Fibroblast of skin of left quadriceps (primary cell): ENCODE results near the gene NKX1-2.

Source experiments
- DNase-seq, 2 experiments: peaks; one replicate each; pipeline ENCODE4 v3.0.0-alpha.2; 2013; ENCODE audit warnings: low read depth in 2 of 2

NKX1-2 gene

GRCh38 chr10:124450012-124450782, at the start of gene NKX1-2:
NKX1-2 (minus strand) TSS chr10:124450035; CDS start chr10:124449943, 92 bp downstream.
- no peak for DNase-seq

DNA sequence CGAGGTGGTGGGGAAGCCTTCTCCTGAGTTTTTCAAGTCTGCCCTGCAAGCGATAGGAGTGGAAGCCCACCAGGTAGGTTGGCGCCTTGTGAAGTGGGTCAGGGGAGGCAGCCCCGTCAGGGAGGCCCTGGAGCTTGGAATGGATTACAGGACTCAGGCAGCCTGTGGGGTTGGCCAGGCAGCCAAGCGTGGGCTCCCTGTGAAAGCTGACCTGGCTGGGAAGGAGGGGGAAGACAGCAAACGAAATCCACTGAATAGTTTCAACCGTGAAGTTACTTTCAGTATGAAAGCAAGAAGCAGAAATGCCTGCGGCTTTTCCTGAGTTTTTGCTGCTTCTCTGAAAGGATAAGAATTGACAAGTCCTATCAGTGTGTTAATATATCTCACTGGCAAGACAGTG, 48.2 kb upstream of the NKX1-2 start:
- DNase-seq = no peak

DNA sequence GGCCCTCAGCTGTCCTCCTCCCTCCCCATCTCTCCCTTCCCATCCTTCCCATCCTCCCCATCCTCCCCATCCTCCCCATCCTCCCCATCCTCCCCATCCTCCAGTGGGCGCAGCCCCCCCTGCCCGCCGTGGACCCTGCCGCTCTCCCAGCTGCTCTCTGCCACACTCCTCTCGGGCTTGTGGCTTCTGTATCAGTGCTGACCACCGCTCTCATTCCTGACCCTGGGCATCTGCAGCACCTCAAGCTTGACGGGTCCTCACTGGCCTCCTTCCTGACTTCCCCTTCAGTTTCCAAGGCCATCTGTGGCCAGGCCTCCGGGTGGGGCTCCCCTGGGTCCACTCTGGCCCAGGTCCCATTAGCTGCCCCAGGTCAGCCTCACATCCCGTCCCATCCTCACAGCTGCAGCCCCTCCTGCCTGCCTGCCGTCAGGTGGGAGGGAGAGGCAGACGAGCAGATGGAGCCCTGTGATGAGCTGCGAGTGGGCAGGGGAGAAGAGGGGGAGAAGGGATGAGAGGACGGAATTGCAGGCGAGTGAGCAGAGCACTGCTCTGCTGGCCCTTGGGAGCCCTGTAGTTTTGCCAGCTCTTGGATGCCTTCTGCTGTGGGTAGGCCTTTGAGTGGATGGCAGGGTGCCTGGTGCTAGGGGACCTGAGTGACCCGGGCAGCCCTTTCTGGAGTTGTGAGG, 47.5 kb upstream of the NKX1-2 start:
- DNase-seq = no peak

- DNase-seq = no peak
Observed at GRCh38 chr10:124496620-124497019, 46.8 kb upstream of the NKX1-2 start.

GRCh38 chr10:124496150-124496549, 46.3 kb upstream of the NKX1-2 start:
- DNase-seq = no peak

DNA sequence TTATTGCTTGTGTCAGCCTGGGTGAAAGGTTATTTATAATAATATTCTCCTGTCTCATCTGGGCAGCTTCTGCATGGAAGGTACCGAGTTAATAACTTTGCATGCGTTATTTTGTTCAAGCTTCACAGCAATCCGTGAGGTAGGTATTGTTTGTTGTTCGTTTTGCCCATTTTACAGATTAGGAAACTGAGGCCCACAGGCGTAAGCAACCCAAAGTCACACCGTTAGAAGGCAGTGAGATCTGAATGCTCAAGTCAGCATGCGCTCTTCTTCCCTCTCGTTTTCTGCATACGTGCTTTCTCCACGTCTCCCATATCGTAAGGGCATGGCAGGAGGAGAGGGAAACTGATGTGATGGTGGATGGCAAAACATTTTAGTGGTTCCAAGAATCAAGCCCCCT, 45.9 kb upstream of the NKX1-2 start:
- DNase-seq = no peak

DNA sequence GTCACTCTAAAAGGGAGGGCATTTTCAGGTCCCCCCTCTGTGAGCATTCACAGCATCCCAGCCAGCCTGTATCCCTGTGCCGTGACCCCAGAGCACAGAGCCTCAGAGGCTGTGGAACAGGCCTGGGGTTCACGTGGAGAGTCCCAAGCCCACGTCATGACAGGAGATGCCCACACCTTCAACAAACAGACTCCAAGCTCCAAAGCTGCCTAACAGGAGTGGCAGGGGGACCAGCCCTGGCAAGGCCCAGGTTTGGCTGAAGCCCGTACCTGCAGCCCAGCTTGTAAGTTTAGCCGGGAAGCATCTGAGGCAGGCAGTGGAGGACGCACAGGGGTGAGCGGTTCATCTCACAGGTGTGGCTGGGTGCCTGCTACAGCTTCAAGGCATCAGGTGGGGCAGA, 45.3 kb upstream of the NKX1-2 start:
- no peak for DNase-seq

DNA sequence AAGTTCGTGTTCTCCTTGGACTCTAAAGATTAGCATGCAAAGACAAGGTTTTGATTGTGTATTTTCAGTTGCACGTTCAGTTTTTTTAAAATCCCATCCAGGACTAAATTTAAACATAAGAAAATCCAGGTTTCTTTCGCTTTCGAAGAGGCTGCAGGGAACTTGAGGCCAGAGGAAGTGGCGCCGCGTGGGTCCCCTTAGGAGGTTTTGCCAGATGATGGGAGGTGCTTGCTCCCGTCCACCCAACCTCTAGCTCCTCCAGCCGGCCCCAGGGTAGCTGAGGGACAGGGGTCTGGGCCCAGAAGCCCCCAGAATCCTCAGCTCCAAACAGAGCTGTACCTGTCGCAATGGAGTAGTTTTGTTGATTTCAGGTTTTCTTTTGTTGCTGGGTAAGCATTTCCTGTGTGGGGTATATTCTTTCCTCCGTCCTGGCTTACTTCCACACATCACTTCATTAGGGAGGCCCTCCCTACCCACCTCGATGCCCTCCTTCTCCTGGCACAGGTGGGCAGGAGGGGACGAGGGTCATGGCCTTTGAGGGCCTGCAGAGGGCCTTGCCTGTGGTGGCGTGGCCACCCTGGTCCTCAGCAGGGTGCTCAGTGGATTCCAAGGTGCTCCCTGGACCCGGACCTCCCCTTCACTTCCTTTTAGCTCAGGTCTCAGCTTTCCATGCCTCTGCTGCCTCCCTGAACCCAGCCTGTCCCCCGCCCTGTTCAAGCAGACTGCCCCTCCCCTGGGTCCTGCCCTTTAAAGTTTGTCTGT, 44.4 kb upstream of the NKX1-2 start:
- DNase-seq = no peak

GRCh38 chr10:124493214-124493882, 43.5 kb upstream of the NKX1-2 start:
- no peak for DNase-seq

DNA sequence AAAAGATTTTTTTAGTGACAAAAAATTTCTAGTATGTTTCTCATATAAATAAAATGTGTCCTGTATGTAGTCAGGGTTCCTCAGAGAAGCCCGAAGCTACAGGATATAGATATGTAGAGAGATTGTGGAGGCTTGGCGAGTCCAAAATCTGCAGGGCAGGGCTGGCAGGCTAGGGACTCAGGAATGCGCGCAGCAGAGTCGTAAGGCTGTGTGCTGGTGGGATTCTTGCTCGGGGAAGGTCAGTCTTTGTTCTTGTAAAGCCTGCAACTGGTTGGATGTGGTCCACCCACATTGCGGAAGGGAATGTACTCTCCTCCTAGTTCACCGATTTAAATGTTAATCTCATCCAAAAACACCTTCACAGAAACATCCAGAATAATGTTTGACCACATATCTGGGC, 42.4 kb upstream of the NKX1-2 start:
- DNase-seq = no peak

GRCh38 chr10:124491105-124491504, 41.3 kb upstream of the NKX1-2 start:
- no peak for DNase-seq

- DNase-seq = no peak
Observed at GRCh38 chr10:124486635-124487034, 36.8 kb upstream of the NKX1-2 start.

DNA sequence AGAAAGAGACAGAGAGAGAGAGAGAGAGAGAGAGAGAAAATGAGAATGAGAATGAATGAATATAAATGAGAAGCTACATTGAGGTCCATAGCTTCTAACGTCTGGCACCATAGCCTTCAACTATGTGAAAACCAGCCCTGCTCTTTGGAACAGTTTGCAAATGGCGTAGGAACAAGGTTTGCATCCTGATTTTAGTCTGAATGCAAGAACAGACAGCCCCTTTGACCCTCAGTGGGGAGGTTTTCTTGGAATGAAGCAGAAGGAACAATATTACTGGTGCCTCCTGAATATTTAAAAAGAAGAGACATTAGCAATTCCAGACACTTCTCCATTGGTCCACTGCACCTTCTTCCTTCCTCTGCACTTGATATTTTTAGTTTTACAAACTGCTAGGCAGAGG, 34.8 kb upstream of the NKX1-2 start:
- DNase-seq = no peak

GRCh38 chr10:124484031-124484430, 34.2 kb upstream of the NKX1-2 start:
- DNase-seq = no peak

- no peak for DNase-seq
Observed at GRCh38 chr10:124482876-124483275, 33.0 kb upstream of the NKX1-2 start.

DNA sequence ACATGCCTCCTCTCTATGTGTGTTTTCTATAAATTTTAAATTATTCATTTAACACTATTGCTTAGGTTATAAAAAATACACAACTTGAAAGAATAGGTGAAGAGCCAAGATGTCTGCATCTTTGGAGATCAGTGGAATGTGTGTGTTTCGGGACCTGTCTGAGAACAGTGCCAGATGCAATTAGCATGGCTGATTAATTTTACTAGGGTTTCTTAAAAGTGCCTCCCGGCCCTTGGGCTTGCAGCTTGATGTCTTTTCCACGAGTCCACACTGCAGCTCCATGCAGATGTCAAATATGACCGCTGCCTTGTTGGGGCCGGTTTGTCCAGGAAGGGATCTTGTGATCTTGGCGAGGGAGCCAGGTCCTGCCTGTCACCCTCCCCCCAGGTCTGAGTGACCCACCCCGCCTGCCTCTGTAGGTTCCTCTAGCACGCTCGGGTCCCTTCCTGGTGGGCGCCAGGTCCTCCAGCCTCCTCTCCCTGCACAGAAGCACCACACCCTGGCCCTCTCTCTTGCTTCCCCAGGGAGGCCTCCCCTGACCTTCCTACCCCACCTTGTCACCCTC, 32.5 kb upstream of the NKX1-2 start:
- no peak for DNase-seq

DNA sequence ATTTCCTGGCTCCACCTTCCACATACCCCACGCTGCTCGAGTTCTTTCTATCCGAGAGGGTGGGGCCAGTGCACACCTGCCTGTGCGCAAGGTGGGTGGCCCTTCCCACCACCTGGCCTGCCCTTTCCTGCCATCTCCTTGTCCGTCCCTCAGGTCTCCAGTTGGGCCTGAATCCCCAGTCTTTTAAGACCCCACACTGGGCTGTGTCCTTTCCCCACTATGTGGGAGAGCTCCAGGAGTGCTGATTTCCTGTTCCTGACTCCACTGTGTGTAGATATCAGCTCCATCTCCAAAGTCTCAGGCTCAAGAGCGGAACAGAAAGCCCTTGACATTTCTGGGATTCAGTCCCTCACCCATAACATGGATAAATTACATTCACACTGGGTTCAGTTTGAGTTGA, 31.9 kb upstream of the NKX1-2 start:
- no peak for DNase-seq

- no peak for DNase-seq
Observed at GRCh38 chr10:124480860-124481259, 31.0 kb upstream of the NKX1-2 start.

- DNase-seq = no peak
Observed at GRCh38 chr10:124478515-124478914, 28.7 kb upstream of the NKX1-2 start.

DNA sequence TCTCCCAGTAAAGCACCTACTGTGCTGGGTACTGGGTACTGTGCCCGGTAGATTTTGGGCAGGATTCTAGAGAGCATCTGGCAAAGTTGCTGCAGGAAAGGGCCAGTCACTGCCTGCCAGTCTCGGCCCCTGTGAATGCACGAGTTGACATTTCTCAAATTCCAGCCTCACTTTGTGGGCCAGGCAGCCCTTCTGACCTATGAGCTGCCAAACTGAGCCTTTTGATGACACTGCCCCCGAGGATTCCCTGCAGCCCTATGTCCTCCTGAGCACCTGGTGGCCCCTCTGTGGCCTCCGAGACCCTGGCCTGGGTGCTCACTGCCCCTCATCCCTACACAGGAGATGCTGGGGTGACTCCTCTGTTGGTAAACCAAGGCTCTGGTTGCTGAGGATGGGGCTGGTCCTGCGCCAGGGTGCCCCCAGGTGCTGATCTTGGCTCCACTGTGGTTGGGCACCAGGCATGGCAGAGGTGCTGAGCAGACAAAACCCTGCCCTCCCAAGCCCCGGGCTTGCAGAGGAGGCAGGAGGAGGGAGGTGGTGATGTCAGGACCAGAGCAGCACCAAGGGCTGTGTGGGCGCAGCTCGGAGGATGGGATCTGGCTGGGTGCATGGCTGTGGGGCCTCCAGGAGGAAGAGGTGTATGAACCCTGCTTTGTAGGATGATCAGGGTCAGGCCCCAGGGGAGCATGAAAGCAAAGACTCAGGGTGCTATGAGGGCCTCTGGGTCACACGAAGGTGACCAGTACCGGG, 28.0 kb upstream of the NKX1-2 start:
- no peak for DNase-seq
